Thyroid gland (tissue), 4 donors: ENCODE measurements around the gene ATXN2L.

Experiments
- POLR2A ChIP-seq, 2 donors: fragments of 450-650 bp; IDR thresholded peaks; one replicate each; pipeline ENCODE4 v1.6.1; 2017; ENCODE audit warnings: antibody characterized with exemption in 2 of 2, mild to moderate bottlenecking in 2 of 2, moderate library complexity in 1 of 2
- TF ChIP-seq, protein P1 (sequence below), 6 experiments: fragments of 200-600 bp in 3 of 6; fragments of 450-650 bp in 3 of 6; sonication (generic) in 3 of 6; IDR thresholded peaks; one replicate each; pipeline ENCODE4 v1.5.1; 2016 to 2019; ENCODE audit warnings: antibody characterized with exemption in 6 of 6, mild to moderate bottlenecking in 2 of 6, inconsistent platforms in 1 of 6, moderate library complexity in 1 of 6

DNA sequence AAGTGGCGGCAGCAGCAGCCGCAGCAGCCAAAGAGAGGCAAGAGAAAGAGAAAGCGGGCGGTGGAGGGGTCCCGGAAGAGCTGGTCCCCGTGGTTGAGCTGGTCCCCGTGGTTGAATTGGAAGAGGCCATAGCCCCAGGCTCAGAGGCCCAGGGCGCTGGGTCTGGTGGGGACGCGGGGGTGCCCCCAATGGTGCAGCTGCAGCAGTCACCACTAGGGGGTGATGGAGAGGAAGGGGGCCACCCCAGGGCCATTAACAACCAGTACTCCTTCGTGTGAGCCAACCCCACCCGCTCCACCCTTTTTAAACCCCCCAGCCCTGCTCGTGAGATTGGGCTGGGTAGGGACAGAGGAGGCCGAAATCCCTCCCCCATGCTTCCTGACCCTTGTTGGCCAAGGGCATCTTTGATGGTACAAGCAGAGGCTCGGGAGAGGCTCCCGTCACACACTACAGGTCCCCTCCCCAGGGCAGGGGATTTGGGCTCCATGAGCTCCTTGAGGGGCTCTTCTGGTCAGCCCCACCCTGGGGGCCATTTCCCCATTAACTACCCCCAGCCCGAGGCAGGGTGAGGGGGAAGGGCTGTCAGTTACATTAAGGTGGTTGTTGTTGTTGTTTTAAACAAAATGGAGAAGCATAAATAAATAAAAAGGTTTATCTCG is 50.9 kb downstream of the ATXN2L start:
- TF ChIP-seq, protein P1, sequence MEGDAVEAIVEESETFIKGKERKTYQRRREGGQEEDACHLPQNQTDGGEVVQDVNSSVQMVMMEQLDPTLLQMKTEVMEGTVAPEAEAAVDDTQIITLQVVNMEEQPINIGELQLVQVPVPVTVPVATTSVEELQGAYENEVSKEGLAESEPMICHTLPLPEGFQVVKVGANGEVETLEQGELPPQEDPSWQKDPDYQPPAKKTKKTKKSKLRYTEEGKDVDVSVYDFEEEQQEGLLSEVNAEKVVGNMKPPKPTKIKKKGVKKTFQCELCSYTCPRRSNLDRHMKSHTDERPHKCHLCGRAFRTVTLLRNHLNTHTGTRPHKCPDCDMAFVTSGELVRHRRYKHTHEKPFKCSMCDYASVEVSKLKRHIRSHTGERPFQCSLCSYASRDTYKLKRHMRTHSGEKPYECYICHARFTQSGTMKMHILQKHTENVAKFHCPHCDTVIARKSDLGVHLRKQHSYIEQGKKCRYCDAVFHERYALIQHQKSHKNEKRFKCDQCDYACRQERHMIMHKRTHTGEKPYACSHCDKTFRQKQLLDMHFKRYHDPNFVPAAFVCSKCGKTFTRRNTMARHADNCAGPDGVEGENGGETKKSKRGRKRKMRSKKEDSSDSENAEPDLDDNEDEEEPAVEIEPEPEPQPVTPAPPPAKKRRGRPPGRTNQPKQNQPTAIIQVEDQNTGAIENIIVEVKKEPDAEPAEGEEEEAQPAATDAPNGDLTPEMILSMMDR (IDR thresholded peaks at IDR 0.05) = peak in 3 of 6 experiments; percentile 19 to 49 (median 32)
- TF ChIP-seq POLR2A (IDR thresholded peaks at IDR 0.05) = no peak
